ENCODE data around the gene KIF18B.

The KIF18B gene

GRCh38 chr17:44924107-44924544, 23.4 kb downstream of the KIF18B start:
- Histone ChIP-seq H3K27ac (replicated peaks) (no peak overlapping the region), H3K4me3 (replicated peaks; ENCODE audit: insufficient read depth, low read length) (no peak overlapping the region), H3K27me3 (ENCODE audit: insufficient read depth, poor library complexity, severe bottlenecking) (peaks cover 2% of the 10 kb centered on the region)
- DNase-seq (ENCODE audit: low read depth in 1 of 2, low spot score in 1 of 2), result no peak
- TF ChIP-seq GABPA (IDR thresholded peaks at IDR 0.05; ENCODE audit: low read depth), result no peak
- TF ChIP-seq REST (IDR thresholded peaks at IDR 0.05; ENCODE audit: insufficient replicate concordance, low read depth), result no peak
- TF ChIP-seq, protein P1, sequence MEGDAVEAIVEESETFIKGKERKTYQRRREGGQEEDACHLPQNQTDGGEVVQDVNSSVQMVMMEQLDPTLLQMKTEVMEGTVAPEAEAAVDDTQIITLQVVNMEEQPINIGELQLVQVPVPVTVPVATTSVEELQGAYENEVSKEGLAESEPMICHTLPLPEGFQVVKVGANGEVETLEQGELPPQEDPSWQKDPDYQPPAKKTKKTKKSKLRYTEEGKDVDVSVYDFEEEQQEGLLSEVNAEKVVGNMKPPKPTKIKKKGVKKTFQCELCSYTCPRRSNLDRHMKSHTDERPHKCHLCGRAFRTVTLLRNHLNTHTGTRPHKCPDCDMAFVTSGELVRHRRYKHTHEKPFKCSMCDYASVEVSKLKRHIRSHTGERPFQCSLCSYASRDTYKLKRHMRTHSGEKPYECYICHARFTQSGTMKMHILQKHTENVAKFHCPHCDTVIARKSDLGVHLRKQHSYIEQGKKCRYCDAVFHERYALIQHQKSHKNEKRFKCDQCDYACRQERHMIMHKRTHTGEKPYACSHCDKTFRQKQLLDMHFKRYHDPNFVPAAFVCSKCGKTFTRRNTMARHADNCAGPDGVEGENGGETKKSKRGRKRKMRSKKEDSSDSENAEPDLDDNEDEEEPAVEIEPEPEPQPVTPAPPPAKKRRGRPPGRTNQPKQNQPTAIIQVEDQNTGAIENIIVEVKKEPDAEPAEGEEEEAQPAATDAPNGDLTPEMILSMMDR (IDR thresholded peaks at IDR 0.05; ENCODE audit: insufficient read depth, low read length), result no peak
- no peak for TF ChIP-seq POLR2AphosphoS5 (IDR thresholded peaks at IDR 0.05; ENCODE audit: low read depth)
- TF ChIP-seq SPI1 (IDR thresholded peaks at IDR 0.05; ENCODE audit: borderline replicate concordance, low read depth), result no peak

DNA sequence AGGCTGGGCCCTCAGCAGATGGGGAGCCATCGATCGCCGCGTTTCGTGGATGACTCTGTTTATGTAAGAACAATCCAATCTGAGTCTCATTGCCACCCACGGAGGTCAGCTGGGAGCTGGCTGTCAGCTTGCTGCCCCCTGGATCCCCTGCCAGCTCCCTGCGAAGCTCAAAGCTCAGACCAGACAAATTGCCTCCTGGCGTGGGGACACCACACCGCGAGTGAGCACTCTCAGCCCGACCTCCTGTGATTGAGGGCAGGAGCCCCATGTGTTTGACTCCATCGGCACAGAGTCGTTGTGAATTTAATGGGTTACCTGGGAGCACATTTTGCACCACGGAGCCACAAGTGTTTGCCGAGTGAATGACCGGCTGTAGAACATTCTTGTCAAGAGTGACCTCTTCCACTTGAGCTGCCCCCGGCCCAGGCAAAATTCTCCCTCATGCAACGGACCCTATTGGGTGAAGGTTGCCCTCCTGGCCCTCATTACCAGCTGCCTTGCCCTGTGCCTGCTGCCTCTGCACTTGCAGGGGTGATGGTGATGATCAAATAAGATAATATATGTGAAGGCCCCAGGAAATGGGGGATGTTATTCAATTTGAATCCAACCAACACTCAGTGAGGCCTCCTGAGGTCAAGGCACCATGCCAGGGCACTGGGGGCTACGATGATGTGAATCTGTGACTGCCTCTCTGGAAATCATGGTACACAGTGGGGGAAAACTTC, 24.7 kb downstream of the KIF18B start:
- Histone ChIP-seq H3K4me3 (replicated peaks; ENCODE audit: insufficient read depth, low read length) (no peak overlapping the region), H3K27me3 (ENCODE audit: insufficient read depth, poor library complexity, severe bottlenecking) (peaks cover 2% of the 10 kb centered on the region), H3K27ac (replicated peaks) (no peak overlapping the region)
- DNase-seq (ENCODE audit: low read depth in 1 of 2, low spot score in 1 of 2), result no peak
- no peak for TF ChIP-seq GABPA (IDR thresholded peaks at IDR 0.05; ENCODE audit: low read depth)
- no peak for TF ChIP-seq SPI1 (IDR thresholded peaks at IDR 0.05; ENCODE audit: borderline replicate concordance, low read depth)
- no peak for TF ChIP-seq POLR2AphosphoS5 (IDR thresholded peaks at IDR 0.05; ENCODE audit: low read depth)
- no peak for TF ChIP-seq REST (IDR thresholded peaks at IDR 0.05; ENCODE audit: insufficient replicate concordance, low read depth)
- TF ChIP-seq, protein P1 (IDR thresholded peaks at IDR 0.05; ENCODE audit: insufficient read depth, low read length), result no peak

DNA sequence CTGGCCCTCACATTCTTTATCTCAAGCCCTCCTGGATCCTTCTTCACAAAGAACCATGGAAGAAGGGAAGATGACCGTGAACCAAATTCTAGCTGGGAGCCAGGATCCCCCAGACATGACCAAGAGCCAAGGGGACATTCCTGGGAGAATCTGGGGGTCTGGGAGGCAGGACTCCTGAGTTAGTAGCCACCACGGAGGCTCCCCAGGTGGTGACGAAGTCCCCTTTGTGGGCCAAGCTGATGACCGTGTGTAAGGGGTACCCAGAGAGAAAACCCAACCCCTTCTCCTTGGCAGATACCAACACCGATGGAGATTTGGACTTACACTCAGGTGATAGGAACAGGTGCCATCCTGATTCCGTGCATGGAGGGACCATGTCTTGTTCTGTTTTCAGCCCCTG, 25.4 kb downstream of the KIF18B start:
- no peak for DNase-seq (ENCODE audit: low read depth in 1 of 2, low spot score in 1 of 2)
- TF ChIP-seq GABPA (IDR thresholded peaks at IDR 0.05; ENCODE audit: low read depth) (no peak), POLR2AphosphoS5 (IDR thresholded peaks at IDR 0.05; ENCODE audit: low read depth) (no peak), SPI1 (IDR thresholded peaks at IDR 0.05; ENCODE audit: borderline replicate concordance, low read depth) (no peak), REST (IDR thresholded peaks at IDR 0.05; ENCODE audit: insufficient replicate concordance, low read depth) (no peak)
- TF ChIP-seq, protein P1 (IDR thresholded peaks at IDR 0.05; ENCODE audit: insufficient read depth, low read length), result no peak
- Histone ChIP-seq H3K27ac (replicated peaks) (no peak overlapping the region), H3K4me3 (replicated peaks; ENCODE audit: insufficient read depth, low read length) (no peak overlapping the region), H3K27me3 (ENCODE audit: insufficient read depth, poor library complexity, severe bottlenecking) (peaks cover 2% of the 10 kb centered on the region)

Measured in HL-60 (cell line).